Mesenchymal stem cell (in vitro differentiated cells and primary cell): ENCODE results near the gene RNU6-1.

Experiments
- DNase-seq: peaks from one replicate; pipeline ENCODE4 v3.0.0-alpha.2; 2013
- H2AFZ ChIP-seq: one replicate; pipeline ENCODE4 v1.6.1; 2013; ENCODE audit warnings: low read depth, mild to moderate bottlenecking, control low read depth, inconsistent platforms, low read length, moderate library complexity
- H2AK5ac ChIP-seq: 2 replicates; pipeline ENCODE4 v1.6.1; 2013; ENCODE audit warnings: low read length, moderate library complexity, mild to moderate bottlenecking, inconsistent platforms; ENCODE audit not compliant: severe bottlenecking
- H2BK120ac ChIP-seq: one replicate; pipeline ENCODE4 v1.6.1; 2013; ENCODE audit warnings: low read depth, mild to moderate bottlenecking, inconsistent platforms, low read length, moderate library complexity
- H2BK12ac ChIP-seq, 2 experiments: one replicate each; pipeline ENCODE4 v1.6.1; 2013; ENCODE audit warnings: inconsistent platforms in 2 of 2, low read length in 2 of 2, mild to moderate bottlenecking in 2 of 2, moderate library complexity in 2 of 2, control low read depth in 1 of 2
- H2BK15ac ChIP-seq: one replicate; pipeline ENCODE4 v1.6.1; 2013; ENCODE audit warnings: mild to moderate bottlenecking, low read depth, inconsistent platforms; ENCODE audit not compliant: poor library complexity, severe bottlenecking
- H2BK5ac ChIP-seq: 2 replicates; pipeline ENCODE4 v1.6.1; 2013; ENCODE audit warnings: low read depth, mild to moderate bottlenecking, low read length, control low read depth, inconsistent platforms; ENCODE audit not compliant: poor library complexity, severe bottlenecking
- H3K14ac ChIP-seq, 2 experiments: one replicate each; pipeline ENCODE4 v1.6.1; 2013; ENCODE audit warnings: inconsistent platforms in 2 of 2, low read length in 2 of 2, control low read depth in 1 of 2, mild to moderate bottlenecking in 1 of 2, moderate library complexity in 1 of 2
- H3K18ac ChIP-seq, 2 experiments: one replicate each; pipeline ENCODE4 v1.6.1; 2013; ENCODE audit warnings: inconsistent platforms in 2 of 2, low read length in 2 of 2, control low read depth in 1 of 2, low read depth in 1 of 2, mild to moderate bottlenecking in 1 of 2
- H3K23ac ChIP-seq, 2 experiments: one replicate each; pipeline ENCODE4 v1.6.1; 2013; ENCODE audit warnings: inconsistent platforms in 2 of 2, low read length in 2 of 2, mild to moderate bottlenecking in 2 of 2, moderate library complexity in 2 of 2, control low read depth in 1 of 2
- H3K27ac ChIP-seq: 2 replicates; pipeline ENCODE4 v1.5.1; 2013; ENCODE audit warnings: mild to moderate bottlenecking, moderate library complexity, low read length, control low read depth, inconsistent platforms; ENCODE audit not compliant: poor library complexity, severe bottlenecking
- H3K27me3 ChIP-seq, 2 experiments: 2 replicates each; pipeline versions ENCODE4 v1.6.1 to v1.7.0; 2013; ENCODE audit warnings: low read length in 2 of 2, mild to moderate bottlenecking in 2 of 2, moderate library complexity in 2 of 2, control low read depth in 1 of 2, inconsistent platforms in 1 of 2; ENCODE audit not compliant: control insufficient read depth in 1 of 2, insufficient read depth in 1 of 2
- H3K36me3 ChIP-seq, 2 experiments: 2 replicates each; pipeline versions ENCODE4 v1.6.1 to v1.7.0; 2013; ENCODE audit warnings: low read length in 2 of 2, control low read depth in 1 of 2, inconsistent platforms in 1 of 2, low read depth in 1 of 2, mild to moderate bottlenecking in 1 of 2; ENCODE audit not compliant: insufficient read depth in 2 of 2, control insufficient read depth in 1 of 2
- H3K4ac ChIP-seq, 2 experiments: one replicate each; pipeline ENCODE4 v1.6.1; 2013; ENCODE audit warnings: inconsistent platforms in 2 of 2, low read length in 2 of 2, mild to moderate bottlenecking in 2 of 2, moderate library complexity in 2 of 2, control low read depth in 1 of 2, low read depth in 1 of 2
- H3K4me1 ChIP-seq: 2 replicates; pipeline ENCODE4 v1.6.1; 2013; ENCODE audit warnings: low read depth, low read length, control low read depth; ENCODE audit not compliant: control insufficient read depth, insufficient read depth
- H3K4me2 ChIP-seq: 2 replicates; pipeline ENCODE4 v1.6.1; 2013; ENCODE audit warnings: low read length, mild to moderate bottlenecking, inconsistent platforms; ENCODE audit not compliant: poor library complexity, severe bottlenecking
- H3K4me3 ChIP-seq, 2 experiments: 2 replicates each; pipeline versions ENCODE4 v1.5.1 to v1.7.0; 2013; ENCODE audit warnings: low read length in 2 of 2, mild to moderate bottlenecking in 2 of 2, control low read depth in 1 of 2, low read depth in 1 of 2; ENCODE audit not compliant: insufficient read depth in 1 of 2
- H3K79me1 ChIP-seq: replicated peaks from 2 replicates; pipeline ENCODE4 v1.6.1; 2013; ENCODE audit warnings: mild to moderate bottlenecking, control low read depth, low read length, inconsistent platforms; ENCODE audit not compliant: poor library complexity, severe bottlenecking
- H3K9ac ChIP-seq: 2 replicates; pipeline ENCODE4 v1.7.0; 2013; ENCODE audit warnings: mild to moderate bottlenecking, low read length, moderate library complexity
- H3K9me3 ChIP-seq: 2 replicates; pipeline ENCODE4 v1.7.0; 2013; ENCODE audit warnings: mild to moderate bottlenecking, low read length; ENCODE audit not compliant: control insufficient read depth
- H4K8ac ChIP-seq: one replicate; pipeline ENCODE4 v1.6.1; 2013; ENCODE audit warnings: inconsistent platforms, mild to moderate bottlenecking, low read length, moderate library complexity
- H4K91ac ChIP-seq: one replicate; pipeline ENCODE4 v1.6.1; 2013; ENCODE audit warnings: mild to moderate bottlenecking, low read length, inconsistent platforms
- WGBS: methylation state at CpG from one replicate; pipeline ENCODE4 v1.1.7; 2013; ENCODE audit warnings: mixed read lengths; 5-methylcytosine and 5-hydroxymethylcytosine counted together

Gene RNU6-1

DNA sequence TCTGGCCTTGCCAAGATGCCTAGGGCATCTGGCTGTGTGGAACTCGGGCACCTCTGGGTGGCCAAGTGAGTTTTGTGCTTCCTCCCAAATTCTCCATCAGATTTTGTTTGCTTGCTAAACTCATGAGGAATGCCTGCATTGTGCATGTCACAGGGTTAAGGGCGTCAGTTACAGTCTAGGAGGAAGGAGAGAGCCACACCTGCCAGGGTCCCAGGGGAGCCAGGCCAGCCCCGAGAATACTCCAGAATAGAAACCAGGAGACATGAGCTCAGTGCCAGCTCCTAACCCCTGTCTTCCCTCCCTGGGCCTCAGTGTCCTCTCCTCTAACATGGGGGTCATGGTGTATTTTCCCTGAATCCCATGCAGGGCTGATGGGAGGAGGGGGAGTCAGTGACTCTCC is 36.5 kb downstream of the RNU6-1 start:
- Histone ChIP-seq H4K91ac (no peak overlapping the region), H3K4me2 (no peak overlapping the region), H3K4ac (no peak overlapping the region), H4K8ac (no peak overlapping the region), H2BK15ac (no peak overlapping the region), H2AK5ac (peak overlapping the region; percentile 38), H3K23ac (no peak overlapping the region), H2AFZ (no peak overlapping the region), H2BK12ac (no peak overlapping the region), H3K9me3 (no peaks in the 10 kb centered on the region), H2BK5ac (no peak overlapping the region), H3K79me1 (no peaks in the 10 kb centered on the region), H3K4me3 (no peak overlapping the region), H3K9ac (no peak overlapping the region), H3K27me3 (no peaks in the 10 kb centered on the region), H3K4me1 (peaks cover 30% of the 10 kb centered on the region), H2BK120ac (no peak overlapping the region), H3K14ac (no peak overlapping the region), H3K36me3 (peaks cover 13 to 18% of the 10 kb centered on the region in 2 experiments), H3K27ac (no peak overlapping the region), H3K18ac (no peak overlapping the region)
- no peak for DNase-seq
- WGBS: 73% methylated on average over 2 of the region's 3 CpGs

DNA sequence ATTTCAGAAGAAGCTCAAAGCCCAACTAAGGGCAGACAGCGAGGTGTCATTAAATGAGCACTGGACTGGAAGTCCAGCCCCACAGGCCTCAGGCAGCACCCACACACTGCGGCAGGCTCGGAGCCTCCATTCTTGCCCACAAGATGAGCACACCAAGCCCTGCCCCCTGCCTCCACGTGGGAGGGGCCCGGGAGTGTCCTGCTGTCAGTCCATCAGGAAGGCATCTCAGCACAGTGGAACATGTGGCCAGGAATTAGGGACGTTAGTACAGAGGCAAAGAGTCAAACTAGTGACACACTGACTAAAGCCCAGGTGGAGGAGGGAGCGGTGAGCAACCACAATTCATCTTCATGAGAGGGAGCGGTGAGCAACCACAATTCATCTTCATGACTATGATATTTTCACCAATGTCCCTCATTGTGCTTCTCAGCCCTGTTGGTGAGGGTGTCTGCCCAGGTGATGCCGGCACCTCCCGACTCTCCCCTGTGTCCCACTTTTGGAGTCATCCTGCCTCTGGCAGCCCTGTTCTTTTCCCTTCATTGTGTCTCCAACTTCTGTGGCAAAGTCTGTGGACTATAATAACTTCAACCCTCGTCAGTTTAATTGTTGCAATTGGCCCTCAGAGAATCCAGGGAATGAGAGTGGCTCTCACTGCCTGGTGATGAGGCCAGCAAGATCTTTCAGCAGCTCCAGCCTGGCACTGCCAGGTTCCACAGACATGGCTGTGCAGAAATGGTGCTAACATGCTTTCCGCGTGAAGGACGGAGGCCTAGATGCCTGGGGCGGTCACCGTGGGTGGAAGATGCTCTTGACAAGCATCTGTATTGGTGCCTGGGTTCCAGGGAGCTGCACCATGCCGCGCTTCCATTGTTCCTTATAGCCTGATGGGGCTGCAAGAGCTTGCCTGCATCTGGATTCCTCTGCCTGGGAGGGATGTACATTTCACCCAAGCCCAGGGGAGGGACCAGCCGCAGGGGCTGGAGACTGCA is 37.6 kb downstream of the RNU6-1 start:
- Histone ChIP-seq H3K4me3 (no peak overlapping the region), H2BK15ac (no peak overlapping the region), H3K9ac (no peak overlapping the region), H4K8ac (no peak overlapping the region), H3K23ac (no peak overlapping the region), H3K4me1 (peaks cover 30% of the 10 kb centered on the region), H3K18ac (no peak overlapping the region), H2BK120ac (no peak overlapping the region), H2BK5ac (no peak overlapping the region), H2AFZ (no peak overlapping the region), H3K4ac (no peak overlapping the region), H3K36me3 (peaks cover 6 to 18% of the 10 kb centered on the region in 2 experiments), H2AK5ac (no peak overlapping the region), H4K91ac (no peak overlapping the region), H2BK12ac (no peak overlapping the region), H3K79me1 (no peaks in the 10 kb centered on the region), H3K27ac (no peak overlapping the region), H3K9me3 (no peaks in the 10 kb centered on the region), H3K14ac (no peak overlapping the region), H3K27me3 (no peaks in the 10 kb centered on the region), H3K4me2 (no peak overlapping the region)
- WGBS: 84% methylated on average over 19 of the region's 19 CpGs
- no peak for DNase-seq

DNA sequence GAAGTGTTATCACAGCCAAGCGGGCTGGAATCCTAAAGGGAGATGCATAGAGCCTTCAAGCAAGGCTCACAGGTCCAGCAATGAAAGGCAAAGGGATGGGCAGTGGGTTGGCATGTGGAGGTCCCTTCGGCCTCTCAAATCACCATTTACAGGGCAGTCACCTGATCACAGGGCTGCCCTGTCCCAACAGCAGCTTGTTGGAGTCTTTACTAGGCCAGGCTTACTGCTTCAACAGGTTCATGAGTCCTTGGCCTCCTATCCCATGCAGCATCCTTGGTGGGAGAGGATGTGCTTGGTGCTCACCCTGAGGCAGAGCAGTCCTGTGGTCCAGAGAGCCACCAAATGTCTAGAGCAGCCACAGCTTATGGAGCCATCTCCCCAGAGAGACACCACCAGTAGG is 38.7 kb downstream of the RNU6-1 start:
- 96% methylated on average over 2 of the region's 2 CpGs for WGBS
- Histone ChIP-seq H2AFZ (no peak overlapping the region), H3K4me3 (no peak overlapping the region), H2BK5ac (no peak overlapping the region), H2AK5ac (no peak overlapping the region), H2BK12ac (no peak overlapping the region), H3K79me1 (no peaks in the 10 kb centered on the region), H2BK120ac (no peak overlapping the region), H4K91ac (no peak overlapping the region), H3K4ac (no peak overlapping the region), H3K27me3 (no peaks in the 10 kb centered on the region), H3K36me3 (peaks cover 0 to 9% of the 10 kb centered on the region in 2 experiments), H3K27ac (no peak overlapping the region), H4K8ac (no peak overlapping the region), H3K9ac (no peak overlapping the region), H3K23ac (no peak overlapping the region), H2BK15ac (no peak overlapping the region), H3K4me1 (peaks cover 26% of the 10 kb centered on the region), H3K14ac (no peak overlapping the region), H3K4me2 (no peak overlapping the region), H3K18ac (no peak overlapping the region), H3K9me3 (no peaks in the 10 kb centered on the region)
- no peak for DNase-seq

DNA sequence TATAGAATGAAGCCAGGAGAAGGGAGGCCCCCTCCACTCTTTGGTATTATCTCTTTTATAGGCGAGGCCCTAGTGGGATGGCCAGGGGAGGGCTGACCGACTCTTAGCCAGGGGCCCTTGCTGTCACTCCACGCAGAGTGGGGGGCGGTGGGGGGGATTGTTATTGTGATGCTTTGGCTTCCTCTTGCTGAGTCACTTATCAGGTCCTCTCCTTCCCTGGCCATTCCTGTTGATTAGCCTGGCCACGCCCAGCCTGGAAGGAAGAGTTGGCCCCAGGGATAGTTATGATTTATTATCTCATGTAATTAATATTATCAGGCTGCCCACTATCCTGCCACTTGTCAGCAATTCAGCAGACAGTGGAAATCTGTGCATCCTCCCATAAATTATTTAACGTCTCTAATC is 40.0 kb downstream of the RNU6-1 start:
- Histone ChIP-seq H3K36me3 (peaks cover 0 to 7% of the 10 kb centered on the region in 2 experiments), H2AK5ac (no peak overlapping the region), H3K27me3 (no peaks in the 10 kb centered on the region), H3K9me3 (peaks cover 8% of the 10 kb centered on the region), H2BK5ac (no peak overlapping the region), H3K4ac (no peak overlapping the region), H4K8ac (no peak overlapping the region), H3K9ac (no peak overlapping the region), H3K23ac (no peak overlapping the region), H3K4me1 (peaks cover 17% of the 10 kb centered on the region), H2BK15ac (no peak overlapping the region), H3K18ac (no peak overlapping the region), H3K4me2 (no peak overlapping the region), H2BK120ac (no peak overlapping the region), H3K27ac (no peak overlapping the region), H3K4me3 (no peak overlapping the region), H3K79me1 (no peaks in the 10 kb centered on the region), H4K91ac (no peak overlapping the region), H2AFZ (no peak overlapping the region), H3K14ac (no peak overlapping the region), H2BK12ac (no peak overlapping the region)
- DNase-seq: no peak
- 55% methylated on average over 4 of the region's 6 CpGs for WGBS
